Astrocyte (in vitro differentiated cells and primary cell): ENCODE results near the gene ATP5F1D.

Experiments used
- EZH2 ChIP-seq: IDR thresholded peaks from 2 replicates; pipeline ENCODE4 v1.6.1; 2012; ENCODE audit warnings: mild to moderate bottlenecking, low read length, inconsistent platforms; ENCODE audit not compliant: insufficient read depth
- TF ChIP-seq, protein P1 (sequence below): IDR thresholded peaks from 2 replicates; pipeline ENCODE4 v1.5.1; 2011; ENCODE audit warnings: low read depth, mild to moderate bottlenecking, inconsistent platforms, low read length, moderate library complexity; ENCODE audit not compliant: insufficient read depth

DNA sequence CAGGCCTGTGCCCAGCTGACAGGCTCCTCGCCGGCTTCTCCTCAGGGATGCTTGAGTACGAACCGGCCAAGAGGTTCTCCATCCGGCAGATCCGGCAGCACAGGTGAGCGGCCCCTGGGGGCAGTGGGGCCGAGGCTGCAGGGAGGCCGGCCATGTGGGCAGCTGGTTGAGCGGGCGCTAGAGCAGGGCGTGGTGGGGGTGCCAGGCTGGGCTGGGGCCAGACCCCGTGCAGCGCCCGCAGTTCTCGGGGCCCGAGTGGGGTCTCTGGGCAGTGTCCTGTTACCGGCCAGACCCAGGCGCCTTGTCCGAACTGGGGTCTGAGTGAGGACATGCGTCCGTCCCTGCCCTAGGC lies 19.7 kb upstream of the ATP5F1D start:
- TF ChIP-seq, protein P1, sequence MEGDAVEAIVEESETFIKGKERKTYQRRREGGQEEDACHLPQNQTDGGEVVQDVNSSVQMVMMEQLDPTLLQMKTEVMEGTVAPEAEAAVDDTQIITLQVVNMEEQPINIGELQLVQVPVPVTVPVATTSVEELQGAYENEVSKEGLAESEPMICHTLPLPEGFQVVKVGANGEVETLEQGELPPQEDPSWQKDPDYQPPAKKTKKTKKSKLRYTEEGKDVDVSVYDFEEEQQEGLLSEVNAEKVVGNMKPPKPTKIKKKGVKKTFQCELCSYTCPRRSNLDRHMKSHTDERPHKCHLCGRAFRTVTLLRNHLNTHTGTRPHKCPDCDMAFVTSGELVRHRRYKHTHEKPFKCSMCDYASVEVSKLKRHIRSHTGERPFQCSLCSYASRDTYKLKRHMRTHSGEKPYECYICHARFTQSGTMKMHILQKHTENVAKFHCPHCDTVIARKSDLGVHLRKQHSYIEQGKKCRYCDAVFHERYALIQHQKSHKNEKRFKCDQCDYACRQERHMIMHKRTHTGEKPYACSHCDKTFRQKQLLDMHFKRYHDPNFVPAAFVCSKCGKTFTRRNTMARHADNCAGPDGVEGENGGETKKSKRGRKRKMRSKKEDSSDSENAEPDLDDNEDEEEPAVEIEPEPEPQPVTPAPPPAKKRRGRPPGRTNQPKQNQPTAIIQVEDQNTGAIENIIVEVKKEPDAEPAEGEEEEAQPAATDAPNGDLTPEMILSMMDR, result no peak
- no peak for TF ChIP-seq EZH2
